Hepatocyte (in vitro differentiated cells): ENCODE results near the gene ZAR1L. TPM values are rescaled to one million over a fixed set of nuclear protein-coding genes. Genes with fewer than 3 reads are reported as not detected.

ENCODE experiments used
- DNase-seq: peaks from one replicate; pipeline ENCODE4 v3.0.0-alpha.2; 2016; ENCODE audit warnings: low spot score
- H2AFZ ChIP-seq: fragments of 200-600 bp; sonication (generic); 2 replicates; pipeline ENCODE4 v1.6.0; 2016; ENCODE audit warnings: antibody characterized with exemption, mild to moderate bottlenecking
- H3K27ac ChIP-seq: fragments of 200-600 bp; sonication (generic); 2 replicates; pipeline ENCODE4 v1.5.1; 2016; ENCODE audit warnings: mild to moderate bottlenecking
- H3K27me3 ChIP-seq: fragments of 200-600 bp; sonication (generic); 2 replicates; pipeline ENCODE4 v1.6.1; 2016
- H3K36me3 ChIP-seq: fragments of 200-600 bp; sonication (generic); replicated peaks from 2 replicates; pipeline ENCODE4 v1.5.1; 2016; ENCODE audit warnings: low read depth; ENCODE audit not compliant: insufficient read depth
- H3K4me1 ChIP-seq: fragments of 200-600 bp; sonication (generic); 2 replicates; pipeline ENCODE4 v1.5.1; 2016; ENCODE audit warnings: mild to moderate bottlenecking, moderate library complexity; ENCODE audit not compliant: insufficient read depth
- H3K4me2 ChIP-seq: fragments of 200-600 bp; sonication (generic); 2 replicates; pipeline ENCODE4 v1.6.0; 2016
- H3K4me3 ChIP-seq: fragments of 200-600 bp; sonication (generic); 2 replicates; pipeline ENCODE4 v1.5.1; 2016; ENCODE audit warnings: mild to moderate bottlenecking
- H3K79me2 ChIP-seq: fragments of 200-600 bp; sonication (generic); 2 replicates; pipeline ENCODE4 v1.6.0; 2017; ENCODE audit warnings: mild to moderate bottlenecking
- H3K9me2 ChIP-seq: fragments of 200-600 bp; sonication (generic); replicated peaks from 2 replicates; pipeline ENCODE4 v1.6.0; 2017; ENCODE audit warnings: mild to moderate bottlenecking; ENCODE audit not compliant: insufficient read depth
- H3K9me3 ChIP-seq: fragments of 200-600 bp; sonication (generic); 2 replicates; pipeline ENCODE4 v1.5.1; 2016; ENCODE audit warnings: low read depth, mild to moderate bottlenecking
- H4K20me1 ChIP-seq: fragments of 200-600 bp; sonication (generic); 2 replicates; pipeline ENCODE4 v1.6.0; 2016; ENCODE audit warnings: mild to moderate bottlenecking; ENCODE audit not compliant: insufficient read depth, poor library complexity, severe bottlenecking
- CTCF ChIP-seq: fragments of 200-600 bp; sonication (generic); IDR thresholded peaks from 2 replicates; pipeline ENCODE4 v1.5.1; 2016; ENCODE audit warnings: antibody characterized with exemption, mild to moderate bottlenecking; ENCODE audit not compliant: poor library complexity
- EZH2 ChIP-seq: fragments of 200-600 bp; sonication (generic); IDR thresholded peaks from 2 replicates; pipeline ENCODE4 v1.6.1; 2016; ENCODE audit warnings: antibody characterized with exemption, mild to moderate bottlenecking, borderline replicate concordance
- EZH2phosphoT487 ChIP-seq: fragments of 200-600 bp; sonication (generic); IDR thresholded peaks from one replicate; pipeline ENCODE4 v1.6.1; 2018; ENCODE audit warnings: antibody characterized with exemption, mild to moderate bottlenecking, low read depth, moderate library complexity; ENCODE audit not compliant: unreplicated experiment, severe bottlenecking
- WGBS: methylation state at CpG from one replicate; pipeline ENCODE4 v1.1.6; 2016; ENCODE audit warnings: low lambda C conversion rate; ENCODE audit errors: missing lambda C conversion rate; 5-methylcytosine and 5-hydroxymethylcytosine counted together
- polyA plus RNA-seq: library from polyadenylated mRNA; unstranded; fragments of >200 nt; fragmentation: Nextera tagmentation; extraction: Ambion mirVana; gene quantifications from 2 replicates; pipeline ENCODE4 v1.2.1, GENCODE V29; 2016
- total RNA-seq: library from RNA; depleted of rRNA; stranded (reverse); fragments of >200 nt; gene quantifications from 2 replicates; pipeline ENCODE4 v1.2.3, GENCODE V29; 2014

The ZAR1L gene
- total and polyA plus RNA-seq, 2 experiments from 2014 or later = not detected

GRCh38 chr13:32278426-32278825 lies 36.7 kb downstream of the ZAR1L start:
- no peak overlapping the region for H3K4me2 ChIP-seq
- H3K9me2 ChIP-seq = no peaks in the 10 kb centered on the region
- H3K79me2 ChIP-seq = no peaks in the 10 kb centered on the region
- no peaks in the 10 kb centered on the region for H3K9me3 ChIP-seq
- H3K4me1 ChIP-seq = no peaks in the 10 kb centered on the region
- H3K36me3 ChIP-seq = no peaks in the 10 kb centered on the region
- no peak overlapping the region for H2AFZ ChIP-seq
- TF ChIP-seq EZH2 (no peak), EZH2phosphoT487 (no peak), CTCF (no peak)
- DNase-seq = no peak
- no peak overlapping the region for H3K4me3 ChIP-seq
- no peaks in the 10 kb centered on the region for H3K27me3 ChIP-seq
- H4K20me1 ChIP-seq = no peaks in the 10 kb centered on the region
- H3K27ac ChIP-seq = no peak overlapping the region
- 70% methylated on average over 3 of the region's 3 CpGs for WGBS

GRCh38 chr13:32277839-32278238 lies 37.3 kb downstream of the ZAR1L start:
- no peaks in the 10 kb centered on the region for H3K9me3 ChIP-seq
- H3K27ac ChIP-seq = no peak overlapping the region
- no peak for DNase-seq
- H3K4me3 ChIP-seq = no peak overlapping the region
- no peaks in the 10 kb centered on the region for H3K9me2 ChIP-seq
- H3K4me2 ChIP-seq = no peak overlapping the region
- WGBS = 65% methylated on average over 1 of the region's 1 CpG
- no peaks in the 10 kb centered on the region for H3K79me2 ChIP-seq
- TF ChIP-seq EZH2 = no peak
- TF ChIP-seq EZH2phosphoT487 = no peak
- TF ChIP-seq CTCF = no peak
- no peaks in the 10 kb centered on the region for H3K36me3 ChIP-seq
- H3K27me3 ChIP-seq = no peaks in the 10 kb centered on the region
- H2AFZ ChIP-seq = no peak overlapping the region
- H4K20me1 ChIP-seq = no peaks in the 10 kb centered on the region
- no peaks in the 10 kb centered on the region for H3K4me1 ChIP-seq

- Histone ChIP-seq H2AFZ (no peak overlapping the region), H3K27ac (no peak overlapping the region), H3K9me3 (no peaks in the 10 kb centered on the region), H3K9me2 (no peaks in the 10 kb centered on the region), H3K4me1 (no peaks in the 10 kb centered on the region), H3K79me2 (no peaks in the 10 kb centered on the region), H3K4me2 (no peak overlapping the region), H3K36me3 (no peaks in the 10 kb centered on the region), H4K20me1 (no peaks in the 10 kb centered on the region), H3K4me3 (no peak overlapping the region), H3K27me3 (no peaks in the 10 kb centered on the region)
- no peak for DNase-seq
- TF ChIP-seq CTCF = no peak
- TF ChIP-seq EZH2 = no peak
- TF ChIP-seq EZH2phosphoT487 = no peak
- 94% methylated on average over 4 of the region's 4 CpGs for WGBS
Observed at GRCh38 chr13:32272021-32272683, 43.0 kb downstream of the ZAR1L start.
